NCI-H774 (cell line): ENCODE data around the gene ABLIM2.
"Not testable (repeated sequence)": the region's sequence is repeated elsewhere in the genome, so short reads cannot be mapped to it uniquely, and the experiment has no call there.

Experiments used
- DNase-seq: peaks from one replicate; lab custom pipeline; 2025; lab: John Stamatoyannopoulos, UW

The ABLIM2 gene

GRCh38 chr4:7938609-7939376, 219.8 kb downstream of the ABLIM2 start:
- no peak for DNase-seq

DNA sequence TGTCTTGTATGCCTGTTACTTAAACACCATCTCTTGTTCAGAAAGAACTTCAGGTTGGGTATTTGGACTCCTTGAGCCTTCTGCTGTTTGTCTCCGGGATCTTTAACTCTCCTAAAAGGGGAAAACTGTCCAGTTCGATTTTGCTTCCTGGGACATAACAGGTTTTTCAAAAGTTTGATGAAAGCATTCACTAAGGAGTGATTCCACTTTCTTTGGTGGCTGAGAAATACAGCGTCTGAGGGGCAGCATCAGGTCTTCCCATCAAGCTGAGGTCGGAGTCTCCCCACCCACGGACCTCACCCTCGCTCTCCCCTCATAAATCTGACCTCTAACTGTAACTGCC, 220.4 kb downstream of the ABLIM2 start:
- DNase-seq = no peak

- DNase-seq = no peak
Measured at GRCh38 chr4:7937006-7937405, 221.6 kb downstream of the ABLIM2 start.

- no peak for DNase-seq
Measured at GRCh38 chr4:7933651-7934510, 224.7 kb downstream of the ABLIM2 start.

DNA sequence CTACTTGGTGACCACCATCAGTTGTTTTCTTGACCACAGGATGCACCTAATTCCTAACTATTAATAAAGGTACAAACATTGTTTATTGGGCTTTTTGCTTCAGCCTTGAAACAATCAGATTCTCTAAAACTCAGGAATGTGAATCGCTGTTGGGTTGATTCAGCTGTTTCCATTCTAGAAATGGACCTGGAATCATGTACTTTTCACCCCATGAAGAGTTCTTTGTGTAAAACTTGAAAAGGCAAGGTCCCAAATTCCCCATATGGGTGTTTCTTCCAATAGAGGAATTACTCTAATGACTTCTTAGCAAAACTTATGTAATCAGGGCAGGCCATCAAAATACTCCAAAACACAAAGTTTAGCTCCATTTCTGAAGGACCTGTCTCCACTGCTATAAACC, 226.3 kb downstream of the ABLIM2 start:
- DNase-seq = no peak

DNA sequence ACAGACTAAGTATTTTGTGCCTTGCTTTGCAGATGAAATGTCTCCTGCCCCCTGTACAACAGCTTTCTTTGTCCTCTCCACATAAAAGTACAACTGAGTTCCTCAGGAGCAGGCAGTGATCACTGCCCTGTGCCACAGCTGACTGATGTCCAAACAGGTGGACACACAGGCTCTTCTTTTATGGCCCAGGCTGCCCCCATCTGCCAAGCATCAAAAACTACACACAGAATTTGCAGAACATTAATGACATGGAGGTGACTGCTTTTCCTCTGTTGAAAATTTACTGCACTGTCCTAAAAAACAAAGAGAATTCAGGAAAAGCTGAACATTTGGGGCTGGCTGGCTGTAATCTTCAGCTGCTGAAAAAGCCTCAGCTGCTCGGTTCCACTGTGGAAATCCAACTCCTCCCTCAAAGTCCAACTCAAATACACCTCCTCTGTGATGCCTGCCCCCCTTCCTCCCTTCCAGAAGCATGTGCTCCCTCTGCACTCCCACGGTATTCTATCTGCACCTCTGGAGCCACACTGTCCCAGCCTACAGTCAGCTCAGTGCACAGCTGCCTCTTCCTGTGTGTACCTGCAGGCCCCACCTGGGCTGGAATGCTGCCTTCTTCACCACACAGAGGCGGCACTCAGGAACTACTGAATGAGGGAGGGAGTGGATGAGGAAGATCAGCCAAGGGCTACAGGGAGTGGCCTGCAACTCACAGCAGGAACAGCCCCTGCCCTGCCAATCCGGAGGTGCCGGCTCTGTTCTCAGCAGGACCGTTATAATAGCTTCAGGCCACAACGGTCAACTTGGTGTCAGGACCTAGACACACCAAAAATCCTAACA, 229.3 kb downstream of the ABLIM2 start:
- DNase-seq = no peak

- no peak for DNase-seq
Measured at GRCh38 chr4:7928711-7929110, 229.9 kb downstream of the ABLIM2 start.

DNA sequence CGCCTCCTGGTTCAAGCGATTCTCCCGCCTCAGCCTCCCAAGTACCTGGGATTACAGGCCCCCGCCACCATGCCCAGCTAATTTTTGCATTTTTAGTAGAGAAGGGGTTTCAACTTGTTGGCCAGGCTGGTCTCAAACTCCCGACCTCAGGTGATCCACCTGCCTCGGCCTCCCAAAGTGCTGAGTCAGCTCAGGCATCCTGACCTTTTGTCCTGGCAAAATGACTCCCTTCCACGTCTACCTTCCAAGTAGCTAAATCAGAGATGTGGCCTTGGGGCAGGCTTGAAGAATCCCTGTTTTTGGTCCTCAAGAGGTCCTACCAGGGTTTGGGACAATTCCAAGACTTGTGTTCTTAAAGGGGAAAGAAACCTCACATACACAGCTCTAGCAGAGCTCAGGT, 231.8 kb downstream of the ABLIM2 start:
- no peak for DNase-seq

GRCh38 chr4:7924570-7924969, 234.0 kb downstream of the ABLIM2 start:
- no peak for DNase-seq

GRCh38 chr4:7924163-7924562, 234.4 kb downstream of the ABLIM2 start:
- no peak for DNase-seq

GRCh38 chr4:7922466-7922865, 236.1 kb downstream of the ABLIM2 start:
- no peak for DNase-seq

- DNase-seq = no peak
Measured at GRCh38 chr4:7918981-7919380, 239.6 kb downstream of the ABLIM2 start.

GRCh38 chr4:7918187-7918586, 240.4 kb downstream of the ABLIM2 start:
- not testable (repeated sequence) for DNase-seq

GRCh38 chr4:7917669-7918068, 240.9 kb downstream of the ABLIM2 start:
- DNase-seq = no peak

GRCh38 chr4:7915875-7916242, 242.8 kb downstream of the ABLIM2 start:
- DNase-seq = no peak
